ENCODE data around the gene EXOC3. TPM values are rescaled to one million over a fixed set of nuclear protein-coding genes. Genes with fewer than 3 reads are reported as not detected.

Gene EXOC3
- total and polyA plus RNA-seq, 10 of the 15 experiments (the other 5 are each of a cell fraction or from before 2014, with no cell fraction given) = 1.6 to 53.0 (median 27.9) TPM

DNA sequence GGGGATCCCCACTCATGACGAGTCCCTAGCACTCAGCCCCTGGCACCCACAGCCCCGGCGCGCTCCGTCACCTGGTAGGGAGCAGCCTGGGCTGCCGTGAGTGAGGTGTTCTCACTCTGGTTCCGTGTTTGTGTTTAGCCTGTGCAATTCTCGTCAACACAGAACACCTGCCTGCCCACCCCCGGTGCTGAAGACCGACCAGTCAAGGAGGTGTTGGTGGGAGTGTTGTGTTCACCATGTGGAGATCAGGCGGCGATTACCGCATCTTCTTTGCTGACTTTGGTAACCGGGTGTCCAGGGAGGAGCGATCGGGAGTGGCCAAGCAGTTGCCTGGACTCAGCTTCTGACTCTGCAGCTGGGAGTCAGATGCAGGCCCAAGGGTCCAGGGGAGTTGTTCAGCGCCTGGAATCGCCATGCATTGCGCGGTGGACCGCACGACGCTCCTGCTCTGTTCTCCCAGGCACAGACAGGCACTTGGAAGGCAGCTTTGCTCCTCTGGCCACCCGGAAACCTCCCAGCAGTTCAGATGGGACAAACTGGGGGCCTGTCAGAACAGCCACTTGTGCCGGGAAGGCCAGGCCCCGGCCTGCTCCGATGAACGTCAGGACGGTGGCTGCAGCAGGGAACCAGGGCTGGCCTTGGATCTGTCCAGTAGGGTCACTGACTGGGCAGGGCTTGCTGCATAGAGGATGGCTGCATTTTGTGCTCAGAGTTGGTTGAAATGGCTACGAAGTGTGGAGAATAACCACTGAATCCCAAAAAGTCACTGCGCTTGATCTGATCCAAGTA, 28.2 kb downstream of the EXOC3 start:
- H3K9me3 ChIP-seq (replicated peaks; ENCODE audit: control insufficient read depth, insufficient read depth, low read length) = no peaks in the 10 kb centered on the region
- intact Hi-C loops (cut with micrococcal nuclease; ENCODE audit: unreplicated experiment) = loop anchor here (10.0 kb wide), 1 partner anchor 144 kb away; the partner anchor contains the start of gene CEP72
- ChIA-PET SMC1A (ENCODE audit: uncharacterized antibody, unreplicated experiment) (interaction anchor here (0.7 to 1.7 kb wide), 4 partner anchors 25 to 154 kb away, joined by 3 to 9 read pairs (median 4); no protein-coding TSS in a partner anchor), RAD21 (ENCODE audit: unreplicated experiment) (interaction anchor here (1.1 to 2.7 kb wide), 3 partner anchors 18 to 26 kb away, joined by 3 to 18 read pairs (median 4); no protein-coding TSS in a partner anchor), CTCF (interaction anchor here (1.2 to 5.4 kb wide), 3 partner anchors 19 to 154 kb away, joined by 3 to 46 read pairs (median 12); no protein-coding TSS in a partner anchor), POLR2A (interaction anchor here (1.8 to 2.9 kb wide), 3 partner anchors 11 to 46 kb away, joined by 4 to 17 read pairs (median 10); no protein-coding TSS in a partner anchor)
- peak overlapping the region; percentile 97 for H3K4me3 ChIP-seq
- no peaks in the 10 kb centered on the region for H3K27me3 ChIP-seq (replicated peaks in 1 of 2; ENCODE audit: control insufficient read depth in 2 of 2, insufficient read depth in 2 of 2, low read length in 1 of 2)
- H3K79me2 ChIP-seq (ENCODE audit: control insufficient read depth, insufficient read depth, low read length) = peaks cover 21% of the 10 kb centered on the region
- TF ChIP-seq SMC3 (IDR thresholded peaks at IDR 0.05; ENCODE audit: borderline replicate concordance, low read length) = no peak
- peak; percentile 31 for TF ChIP-seq POLR2AphosphoS5 (IDR thresholded peaks at IDR 0.05; ENCODE audit: low read length)
- no peak for TF ChIP-seq NFIC (IDR thresholded peaks at IDR 0.05; ENCODE audit: low read depth, low read length)
- TF ChIP-seq SP1 (IDR thresholded peaks at IDR 0.05; ENCODE audit: low read depth, low read length) = no peak
- TF ChIP-seq, protein P1, sequence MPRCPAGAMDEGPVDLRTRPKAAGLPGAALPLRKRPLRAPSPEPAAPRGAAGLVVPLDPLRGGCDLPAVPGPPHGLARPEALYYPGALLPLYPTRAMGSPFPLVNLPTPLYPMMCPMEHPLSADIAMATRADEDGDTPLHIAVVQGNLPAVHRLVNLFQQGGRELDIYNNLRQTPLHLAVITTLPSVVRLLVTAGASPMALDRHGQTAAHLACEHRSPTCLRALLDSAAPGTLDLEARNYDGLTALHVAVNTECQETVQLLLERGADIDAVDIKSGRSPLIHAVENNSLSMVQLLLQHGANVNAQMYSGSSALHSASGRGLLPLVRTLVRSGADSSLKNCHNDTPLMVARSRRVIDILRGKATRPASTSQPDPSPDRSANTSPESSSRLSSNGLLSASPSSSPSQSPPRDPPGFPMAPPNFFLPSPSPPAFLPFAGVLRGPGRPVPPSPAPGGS (IDR thresholded peaks at IDR 0.05; ENCODE audit: borderline replicate concordance, insufficient read depth, low read depth, low read length, poor library complexity, severe bottlenecking) = peak; percentile 56
- TF ChIP-seq POLR2A (IDR thresholded peaks at IDR 0.05; ENCODE audit: low read depth, low read length) = peak; percentile 56
- TF ChIP-seq, protein P2, sequence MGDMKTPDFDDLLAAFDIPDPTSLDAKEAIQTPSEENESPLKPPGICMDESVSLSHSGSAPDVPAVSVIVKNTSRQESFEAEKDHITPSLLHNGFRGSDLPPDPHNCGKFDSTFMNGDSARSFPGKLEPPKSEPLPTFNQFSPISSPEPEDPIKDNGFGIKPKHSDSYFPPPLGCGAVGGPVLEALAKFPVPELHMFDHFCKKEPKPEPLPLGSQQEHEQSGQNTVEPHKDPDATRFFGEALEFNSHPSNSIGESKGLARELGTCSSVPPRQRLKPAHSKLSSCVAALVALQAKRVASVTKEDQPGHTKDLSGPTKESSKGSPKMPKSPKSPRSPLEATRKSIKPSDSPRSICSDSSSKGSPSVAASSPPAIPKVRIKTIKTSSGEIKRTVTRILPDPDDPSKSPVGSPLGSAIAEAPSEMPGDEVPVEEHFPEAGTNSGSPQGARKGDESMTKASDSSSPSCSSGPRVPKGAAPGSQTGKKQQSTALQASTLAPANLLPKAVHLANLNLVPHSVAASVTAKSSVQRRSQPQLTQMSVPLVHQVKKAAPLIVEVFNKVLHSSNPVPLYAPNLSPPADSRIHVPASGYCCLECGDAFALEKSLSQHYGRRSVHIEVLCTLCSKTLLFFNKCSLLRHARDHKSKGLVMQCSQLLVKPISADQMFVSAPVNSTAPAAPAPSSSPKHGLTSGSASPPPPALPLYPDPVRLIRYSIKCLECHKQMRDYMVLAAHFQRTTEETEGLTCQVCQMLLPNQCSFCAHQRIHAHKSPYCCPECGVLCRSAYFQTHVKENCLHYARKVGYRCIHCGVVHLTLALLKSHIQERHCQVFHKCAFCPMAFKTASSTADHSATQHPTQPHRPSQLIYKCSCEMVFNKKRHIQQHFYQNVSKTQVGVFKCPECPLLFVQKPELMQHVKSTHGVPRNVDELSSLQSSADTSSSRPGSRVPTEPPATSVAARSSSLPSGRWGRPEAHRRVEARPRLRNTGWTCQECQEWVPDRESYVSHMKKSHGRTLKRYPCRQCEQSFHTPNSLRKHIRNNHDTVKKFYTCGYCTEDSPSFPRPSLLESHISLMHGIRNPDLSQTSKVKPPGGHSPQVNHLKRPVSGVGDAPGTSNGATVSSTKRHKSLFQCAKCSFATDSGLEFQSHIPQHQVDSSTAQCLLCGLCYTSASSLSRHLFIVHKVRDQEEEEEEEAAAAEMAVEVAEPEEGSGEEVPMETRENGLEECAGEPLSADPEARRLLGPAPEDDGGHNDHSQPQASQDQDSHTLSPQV (IDR thresholded peaks at IDR 0.05) = no peak
- no TSS peak for BruUV-seq (replicated peaks)
- H4K20me1 ChIP-seq (ENCODE audit: control insufficient read depth, insufficient read depth) = no peaks in the 10 kb centered on the region
- peak; percentile 65 for FAIRE-seq
- in situ Hi-C loops (cut with MboI) = no loop called here
- no peak for ATAC-seq
- 88% methylated on average over 31 of the region's 31 CpGs for WGBS (ENCODE audit: insufficient coverage, insufficient replicate concordance, low lambda C conversion rate, missing lambda C conversion rate)
- H3K4me1 ChIP-seq (ENCODE audit: control insufficient read depth, insufficient read depth, low read length) = peaks cover 4% of the 10 kb centered on the region
- H3K9ac ChIP-seq (ENCODE audit: control insufficient read depth, insufficient read depth, low read length) = peak overlapping the region; percentile 93
- H3K36me3 ChIP-seq (ENCODE audit: control insufficient read depth in 2 of 2, insufficient read depth in 2 of 2, low read length in 1 of 2) = peaks cover 0 to 2% of the 10 kb centered on the region in 2 experiments; a peak in 3 of 4 replicates
- peak overlapping the region; percentile 80 for H3K4me2 ChIP-seq (ENCODE audit: control insufficient read depth, insufficient read depth)
- no peak overlapping the region for H2AFZ ChIP-seq (ENCODE audit: control insufficient read depth, low read depth, low read length)
- no peak for DNase-seq (ENCODE audit: low read depth, low spot score)
- no peak overlapping the region; the same call in 1 of the 2 replicates for H3K27ac ChIP-seq (ENCODE audit: control insufficient read depth, insufficient read depth)
